Keratinocyte (primary cell): Measurements from ENCODE around the gene USP53. TPM values are rescaled to one million over a fixed set of nuclear protein-coding genes. Genes with fewer than 3 reads are reported as not detected.

Source experiments
- DNase-seq: peaks from one replicate; pipeline ENCODE4 v3.0.0-alpha.2; 2011; ENCODE audit warnings: low read depth, missing footprints, low spot score
- FAIRE-seq: peaks from 2 replicates; lab custom pipeline; 2011; peaks lifted over from hg19 to GRCh38; lab: Jason Lieb, UNC
- H2AFZ ChIP-seq: 2 replicates; pipeline ENCODE4 v1.6.0; 2012; ENCODE audit warnings: low read length, control low read depth, inconsistent platforms; ENCODE audit not compliant: control insufficient read depth
- H3K27ac ChIP-seq: 2 replicates; pipeline ENCODE4 v1.5.1; 2011; ENCODE audit warnings: low read length; ENCODE audit not compliant: control insufficient read depth, insufficient read depth
- H3K27me3 ChIP-seq: 3 replicates; pipeline ENCODE4 v1.6.0; 2011; ENCODE audit warnings: low read length; ENCODE audit not compliant: control insufficient read depth, insufficient read depth; ENCODE audit errors: extremely low read depth
- H3K36me3 ChIP-seq, 2 experiments: 2 replicates in 1 of 2; 3 replicates in 1 of 2; pipeline ENCODE4 v1.5.1; 2011; ENCODE audit warnings: low read length in 2 of 2, mild to moderate bottlenecking in 1 of 2; ENCODE audit not compliant: control insufficient read depth in 2 of 2, insufficient read depth in 2 of 2; ENCODE audit errors: extremely low read depth in 1 of 2
- H3K4me1 ChIP-seq: 3 replicates; pipeline ENCODE4 v1.5.1; 2011; ENCODE audit warnings: low read length; ENCODE audit not compliant: control insufficient read depth, insufficient read depth; ENCODE audit errors: extremely low read depth
- H3K4me2 ChIP-seq: 3 replicates; pipeline ENCODE4 v1.6.0; 2011; ENCODE audit warnings: low read depth, low read length; ENCODE audit not compliant: control insufficient read depth, insufficient read depth; ENCODE audit errors: extremely low read depth
- H3K4me3 ChIP-seq, 3 experiments: fragments of 200-600 bp in 1 of 3; sonication (generic) in 1 of 3; 2 replicates in 2 of 3; 3 replicates in 1 of 3; pipeline ENCODE4 v1.5.1; 2011 to 2016; ENCODE audit warnings: low read length in 3 of 3, mild to moderate bottlenecking in 3 of 3, control low read depth in 2 of 3, inconsistent platforms in 1 of 3, low read depth in 1 of 3, mixed read lengths in 1 of 3, mixed run types in 1 of 3, moderate library complexity in 1 of 3; ENCODE audit not compliant: control insufficient read depth in 2 of 3, insufficient read depth in 2 of 3; ENCODE audit errors: extremely low read depth in 1 of 3
- H3K79me2 ChIP-seq: 2 replicates; pipeline ENCODE4 v1.6.0; 2012; ENCODE audit warnings: low read length; ENCODE audit not compliant: control insufficient read depth, insufficient read depth
- H3K9ac ChIP-seq: 3 replicates; pipeline ENCODE4 v1.6.0; 2011; ENCODE audit warnings: low read length; ENCODE audit not compliant: control insufficient read depth, insufficient read depth; ENCODE audit errors: extremely low read depth
- H3K9me1 ChIP-seq: 3 replicates; pipeline ENCODE4 v1.6.0; 2011; ENCODE audit warnings: low read length; ENCODE audit not compliant: control insufficient read depth, insufficient read depth; ENCODE audit errors: extremely low read depth
- H3K9me3 ChIP-seq: 2 replicates; pipeline ENCODE4 v1.5.1; 2012; ENCODE audit warnings: low read depth, low read length; ENCODE audit not compliant: control insufficient read depth
- H4K20me1 ChIP-seq: 3 replicates; pipeline ENCODE4 v1.6.0; 2011; ENCODE audit warnings: low read length; ENCODE audit not compliant: control insufficient read depth, insufficient read depth; ENCODE audit errors: extremely low read depth
- CTCF ChIP-seq, 3 experiments: IDR thresholded peaks in 1 of 3; conservative IDR thresholded peaks in 1 of 3; optimal IDR thresholded peaks in 1 of 3; 2 replicates in 2 of 3; 3 replicates in 1 of 3; pipeline versions ENCODE3 to v1.5.1; 2011; ENCODE audit warnings: low read length in 3 of 3, mild to moderate bottlenecking in 3 of 3, moderate library complexity in 2 of 3, control low read depth in 1 of 3, inconsistent platforms in 1 of 3; ENCODE audit not compliant: insufficient read depth in 2 of 3; ENCODE audit errors: extremely low read depth in 1 of 3
- EZH2 ChIP-seq: IDR thresholded peaks from one replicate; pipeline ENCODE4 v1.6.1; 2012; ENCODE audit warnings: inconsistent platforms, mild to moderate bottlenecking, low read length, moderate library complexity
- dilution Hi-C: fragments of 300-500 bp; cut with MboI; formaldehyde crosslinking; loops from one replicate; pipeline ENCODE4 v1.7.0; 2020; ENCODE audit warnings: low sequenced_read_pairs; ENCODE audit not compliant: extremely low pct_ligation_motif_present
- polyA plus RNA-seq, 5 experiments: library from polyadenylated mRNA; depleted of rRNA in 3 of 5; stranded (reverse) in 3 of 5; stranded (forward) in 1 of 5; unstranded in 1 of 5; fragments of >200 nt; gene quantifications; 1 replicate in 1 of 5; 2 replicates in 3 of 5; 3 replicates in 1 of 5; pipeline versions ENCODE4 v1.2.1 to v1.2.3, GENCODE V29; 2011 to 2012; ENCODE audit warnings: missing spikeins in 2 of 5, low read depth in 1 of 5, low replicate concordance in 1 of 5

USP53 gene
- polyA plus RNA-seq, 1 donor (not counting 4 experiments of a cell fraction or from before 2014, with no cell fraction given): 29.0 TPM

- DNase-seq (no peak), FAIRE-seq (no peak)
- Histone ChIP-seq H3K27me3 (no peaks in the 10 kb centered on the region), H2AFZ (no peak overlapping the region), H3K27ac (no peak overlapping the region), H4K20me1 (no peaks in the 10 kb centered on the region), H3K4me3 (no peak overlapping the region), H3K4me2 (no peak overlapping the region), H3K9me3 (no peaks in the 10 kb centered on the region), H3K36me3 (peaks cover 0 to 1% of the 10 kb centered on the region in 2 experiments), H3K4me1 (peaks cover 9% of the 10 kb centered on the region), H3K9me1 (no peaks in the 10 kb centered on the region), H3K79me2 (peaks cover 30% of the 10 kb centered on the region), H3K9ac (no peak overlapping the region)
- no peak for TF ChIP-seq CTCF (optimal IDR thresholded peaks at IDR 0.05 in 1 of 3, IDR thresholded peaks at IDR 0.05 in 1 of 3, conservative IDR thresholded peaks at IDR 0.05 in 1 of 3; ENCODE audit: extremely low read depth in 1 of 3, insufficient read depth in 2 of 3, low read length in 3 of 3)
- no peak for TF ChIP-seq EZH2
- dilution Hi-C loops: no loop called here
Observed at GRCh38 chr4:119302073-119302832, 89.7 kb downstream of the USP53 start.

GRCh38 chr4:119303587-119304305 is 91.2 kb downstream of the USP53 start:
- DNase-seq: no peak
- H3K4me3 ChIP-seq: no peak overlapping the region
- peaks cover 3% of the 10 kb centered on the region for H3K4me1 ChIP-seq
- H3K79me2 ChIP-seq: peaks cover 15% of the 10 kb centered on the region
- H3K27me3 ChIP-seq: no peaks in the 10 kb centered on the region
- TF ChIP-seq EZH2: no peak
- TF ChIP-seq CTCF (optimal IDR thresholded peaks at IDR 0.05 in 1 of 3, IDR thresholded peaks at IDR 0.05 in 1 of 3, conservative IDR thresholded peaks at IDR 0.05 in 1 of 3; ENCODE audit: extremely low read depth in 1 of 3, insufficient read depth in 2 of 3, low read length in 3 of 3): no peak
- FAIRE-seq: no peak
- no peak overlapping the region for H2AFZ ChIP-seq
- peaks cover 0 to 1% of the 10 kb centered on the region in 2 experiments for H3K36me3 ChIP-seq
- dilution Hi-C loops: no loop called here
- no peaks in the 10 kb centered on the region for H3K9me3 ChIP-seq
- H3K9ac ChIP-seq: no peak overlapping the region
- H4K20me1 ChIP-seq: no peaks in the 10 kb centered on the region
- H3K9me1 ChIP-seq: no peaks in the 10 kb centered on the region
- no peak overlapping the region for H3K27ac ChIP-seq
- no peak overlapping the region for H3K4me2 ChIP-seq
